T-helper 1 cell treated with Interleukin-12 subunit alpha and Interleukin-12 subunit beta and Interleukin-4 antibody, amounts not matched to agents 30 μg/mL and 1 μg/mL, for 36 hours (primary cell): ENCODE results near the gene SPATA19.

Experiments used
- H3K27ac Mint-ChIP-seq: one replicate; pipeline ENCODE4 v1.8.0; 2021; ENCODE audit warnings: mild to moderate bottlenecking, mixed read lengths
- H3K27me3 Mint-ChIP-seq: one replicate; pipeline ENCODE4 v1.8.0; 2021; ENCODE audit warnings: low read depth, mixed read lengths
- H3K36me3 Mint-ChIP-seq: one replicate; pipeline ENCODE4 v1.8.0; 2021; ENCODE audit warnings: low read depth, mixed read lengths
- H3K4me1 Mint-ChIP-seq: one replicate; pipeline ENCODE4 v1.8.0; 2021; ENCODE audit warnings: low read depth, mixed read lengths
- H3K4me3 Mint-ChIP-seq: one replicate; pipeline ENCODE4 v1.8.0; 2021; ENCODE audit warnings: mild to moderate bottlenecking, moderate library complexity, mixed read lengths
- H3K9me3 Mint-ChIP-seq: one replicate; pipeline ENCODE4 v1.8.0; 2021; ENCODE audit warnings: mixed read lengths

Gene SPATA19

DNA sequence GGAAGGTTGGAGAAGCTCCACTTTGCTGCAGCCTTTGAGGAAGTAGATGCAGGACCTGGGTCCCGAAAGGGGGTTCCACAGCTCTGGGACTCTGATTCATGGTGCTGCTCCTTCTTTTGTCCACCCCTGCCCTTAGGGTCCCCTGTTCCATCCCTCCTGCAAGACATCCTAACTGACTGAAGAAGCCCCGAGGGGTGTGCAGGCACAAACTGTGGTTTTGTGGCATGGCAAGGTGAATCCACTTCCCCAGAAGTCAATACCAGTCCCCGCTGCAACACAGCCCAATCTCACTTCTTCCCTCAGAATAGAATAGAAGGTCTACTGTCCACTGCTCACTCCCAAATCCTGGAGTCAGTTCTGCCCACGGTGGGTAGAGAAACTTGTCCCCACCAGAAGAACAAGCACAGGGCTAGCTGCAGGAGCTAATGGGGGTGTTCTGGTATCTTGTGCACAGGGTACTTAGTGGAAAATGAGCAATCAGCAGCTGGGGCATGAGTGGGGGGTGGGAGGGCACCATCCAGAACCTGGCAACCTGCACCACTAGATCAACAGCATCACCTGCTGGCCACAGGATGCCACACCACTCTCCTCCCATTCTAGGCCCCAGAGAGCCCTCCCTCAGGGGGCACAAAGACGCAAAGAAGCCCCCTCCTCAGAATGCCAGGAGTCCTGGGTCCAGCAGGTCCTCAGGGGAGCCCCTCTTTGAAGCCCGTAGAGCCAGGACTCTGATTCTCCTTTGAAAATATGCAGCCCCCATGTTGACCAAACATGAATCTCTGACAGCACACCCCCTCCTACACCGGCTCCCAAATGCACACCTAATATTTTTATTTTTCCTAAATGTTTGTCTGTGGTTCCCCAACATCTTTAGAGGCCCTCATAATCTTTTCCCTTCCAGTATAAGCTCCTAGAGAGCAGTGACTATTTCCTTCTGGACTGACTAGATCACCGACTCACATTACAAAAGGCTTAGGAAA lies 14.1 kb downstream of the SPATA19 start:
- no peaks in the 10 kb centered on the region for H3K36me3 Mint-ChIP-seq
- no peaks in the 10 kb centered on the region for H3K27me3 Mint-ChIP-seq
- H3K4me3 Mint-ChIP-seq, result no peak overlapping the region
- no peaks in the 10 kb centered on the region for H3K9me3 Mint-ChIP-seq
- H3K4me1 Mint-ChIP-seq, result peaks cover 4% of the 10 kb centered on the region
- H3K27ac Mint-ChIP-seq, result no peak overlapping the region

DNA sequence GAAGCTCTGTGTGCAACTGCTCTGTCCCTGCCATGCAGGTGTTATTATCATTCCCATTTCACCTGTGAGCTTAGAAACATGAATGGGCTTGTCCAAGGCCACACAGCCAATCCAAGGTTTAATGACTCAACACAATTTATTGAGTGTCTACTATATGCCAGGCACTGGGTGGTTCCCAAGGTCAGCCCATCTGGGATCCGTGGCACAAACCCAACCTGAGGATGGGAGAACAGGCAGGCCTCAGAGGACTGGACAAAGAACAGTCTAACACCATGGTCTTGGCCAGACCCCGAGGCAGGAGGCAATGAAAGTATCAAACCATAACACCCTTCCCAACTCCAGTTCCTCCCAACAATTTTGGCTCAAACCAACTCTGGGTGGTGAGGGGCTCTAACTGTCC lies 15.7 kb downstream of the SPATA19 start:
- H3K36me3 Mint-ChIP-seq, result no peaks in the 10 kb centered on the region
- H3K4me3 Mint-ChIP-seq, result no peak overlapping the region
- no peaks in the 10 kb centered on the region for H3K27me3 Mint-ChIP-seq
- no peak overlapping the region for H3K27ac Mint-ChIP-seq
- no peaks in the 10 kb centered on the region for H3K4me1 Mint-ChIP-seq
- no peaks in the 10 kb centered on the region for H3K9me3 Mint-ChIP-seq

DNA sequence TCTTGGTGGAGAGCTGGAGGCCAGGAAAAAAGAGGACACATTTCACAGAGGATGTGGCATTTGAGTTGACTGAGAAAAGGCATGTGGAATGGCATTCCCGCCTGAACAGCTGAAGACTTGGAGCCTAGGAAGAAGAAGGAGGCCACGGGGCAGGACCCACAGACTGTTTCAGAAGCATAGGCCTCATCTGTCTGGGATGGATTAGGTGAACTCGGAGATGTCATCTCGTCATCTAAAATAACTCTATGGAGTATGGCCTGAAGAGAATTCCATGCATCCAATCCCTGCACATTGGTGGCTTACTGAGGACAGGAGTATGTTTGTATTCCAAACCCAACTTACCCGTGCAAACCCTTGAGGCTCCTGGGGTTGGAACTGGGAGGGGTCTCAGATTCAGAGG lies 16.4 kb downstream of the SPATA19 start:
- Mint-ChIP-seq H3K4me1 (no peaks in the 10 kb centered on the region), H3K9me3 (no peaks in the 10 kb centered on the region), H3K27me3 (no peaks in the 10 kb centered on the region), H3K27ac (no peak overlapping the region), H3K36me3 (no peaks in the 10 kb centered on the region), H3K4me3 (no peak overlapping the region)

DNA sequence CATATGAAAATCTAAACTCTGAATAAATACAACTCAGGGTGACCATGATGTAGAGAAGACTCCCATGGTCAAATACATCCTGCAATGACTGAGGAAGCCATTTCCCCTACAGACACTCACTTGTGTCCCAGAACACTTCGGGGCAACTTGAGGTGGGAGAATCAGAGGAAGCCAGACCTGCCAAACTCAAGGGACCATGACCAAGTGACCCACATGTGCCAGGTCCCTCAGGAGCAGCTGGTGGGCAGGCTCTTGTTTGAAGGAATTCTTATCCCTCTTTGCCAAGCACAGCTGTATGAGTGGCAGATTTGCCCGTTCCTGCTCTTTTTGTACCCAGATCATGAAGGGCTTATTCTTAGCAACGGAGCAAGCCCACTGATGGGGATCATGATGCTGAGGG lies 17.8 kb downstream of the SPATA19 start:
- Mint-ChIP-seq H3K9me3 (no peaks in the 10 kb centered on the region), H3K4me3 (no peak overlapping the region), H3K36me3 (no peaks in the 10 kb centered on the region), H3K27me3 (no peaks in the 10 kb centered on the region), H3K27ac (no peak overlapping the region), H3K4me1 (no peaks in the 10 kb centered on the region)

DNA sequence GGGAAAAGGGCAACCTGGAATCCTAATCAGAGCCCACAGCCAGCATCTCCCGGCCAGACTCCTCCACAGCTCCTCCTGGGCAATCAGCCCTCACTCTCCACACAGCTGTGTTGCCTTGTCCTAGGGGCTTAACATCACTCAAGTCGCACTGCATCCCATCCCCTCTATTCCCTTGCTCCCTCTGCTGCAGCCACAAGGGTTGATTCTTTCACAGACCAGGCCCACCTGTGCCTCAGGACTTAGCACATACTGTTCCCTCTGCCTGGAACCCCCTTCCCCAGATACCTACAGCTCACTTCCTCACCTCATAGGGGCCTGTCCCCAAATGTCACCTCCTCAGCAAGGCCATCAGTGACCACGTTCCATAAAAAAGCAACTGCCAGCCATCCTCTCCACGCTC lies 18.4 kb downstream of the SPATA19 start:
- no peak overlapping the region for H3K4me3 Mint-ChIP-seq
- no peak overlapping the region for H3K27ac Mint-ChIP-seq
- H3K9me3 Mint-ChIP-seq, result no peaks in the 10 kb centered on the region
- H3K27me3 Mint-ChIP-seq, result no peaks in the 10 kb centered on the region
- no peaks in the 10 kb centered on the region for H3K36me3 Mint-ChIP-seq
- H3K4me1 Mint-ChIP-seq, result no peaks in the 10 kb centered on the region

DNA sequence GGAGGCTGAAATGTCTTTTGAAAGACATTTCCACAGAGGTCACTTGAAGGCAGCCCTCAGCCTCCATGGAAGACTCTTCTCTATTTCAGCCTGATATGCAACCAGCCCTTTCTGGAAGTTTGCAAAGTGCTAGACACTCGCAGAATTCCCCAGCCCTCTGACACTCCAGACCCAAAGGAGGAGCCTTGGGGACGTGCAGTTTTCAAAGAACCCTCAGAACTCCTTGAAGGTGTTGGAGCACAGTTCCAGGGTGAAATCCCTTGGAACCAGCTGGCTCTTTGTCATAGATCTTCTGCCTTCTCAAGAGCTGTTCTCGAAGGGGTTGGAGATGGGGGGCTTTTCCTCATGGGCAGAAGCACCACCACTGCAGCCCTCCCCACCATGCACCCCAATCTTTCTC lies 19.6 kb downstream of the SPATA19 start:
- Mint-ChIP-seq H3K27ac (no peak overlapping the region), H3K9me3 (no peaks in the 10 kb centered on the region), H3K36me3 (no peaks in the 10 kb centered on the region), H3K27me3 (no peaks in the 10 kb centered on the region), H3K4me1 (no peaks in the 10 kb centered on the region), H3K4me3 (no peak overlapping the region)

DNA sequence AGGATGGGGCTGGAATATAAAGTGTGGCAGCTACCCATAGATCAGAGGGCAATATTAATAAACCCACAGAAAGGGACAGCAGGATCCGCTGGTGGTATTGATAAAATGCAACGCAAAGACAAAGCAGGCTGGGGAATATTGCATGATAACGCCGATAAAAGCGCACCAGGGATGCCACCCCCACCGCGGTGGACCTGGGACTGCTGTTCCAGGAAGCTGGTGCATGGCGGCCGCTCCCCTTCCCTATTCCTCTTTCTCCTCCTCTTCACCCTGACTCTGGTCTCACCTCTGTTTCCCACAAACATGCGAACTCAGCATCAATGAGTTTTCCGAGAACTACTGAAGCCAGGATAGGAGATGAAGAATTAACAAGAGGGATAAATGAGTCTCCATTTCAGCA lies 20.2 kb downstream of the SPATA19 start:
- H3K9me3 Mint-ChIP-seq, result no peaks in the 10 kb centered on the region
- no peak overlapping the region for H3K4me3 Mint-ChIP-seq
- H3K36me3 Mint-ChIP-seq, result no peaks in the 10 kb centered on the region
- no peaks in the 10 kb centered on the region for H3K4me1 Mint-ChIP-seq
- H3K27ac Mint-ChIP-seq, result no peak overlapping the region
- no peaks in the 10 kb centered on the region for H3K27me3 Mint-ChIP-seq

DNA sequence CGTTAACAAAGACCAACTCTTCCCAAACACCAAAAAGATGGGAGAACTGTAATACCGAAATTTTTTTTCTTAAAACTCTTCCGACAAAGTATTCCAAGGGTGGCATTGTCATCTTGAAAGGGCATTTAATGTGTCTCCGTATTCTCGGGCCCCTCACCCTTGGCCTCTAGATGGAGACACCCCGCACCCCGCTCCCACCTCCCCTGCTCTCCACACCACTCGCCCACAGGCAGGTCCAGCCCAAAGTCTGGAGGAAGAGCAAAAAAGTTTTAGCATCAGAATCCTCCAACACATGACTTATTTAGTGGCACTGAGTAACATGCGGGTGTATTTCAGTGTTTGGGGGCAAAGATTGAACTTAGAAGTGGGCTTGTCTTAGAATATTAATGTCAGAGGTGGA lies 20.7 kb downstream of the SPATA19 start:
- Mint-ChIP-seq H3K27ac (no peak overlapping the region), H3K36me3 (no peaks in the 10 kb centered on the region), H3K4me3 (no peak overlapping the region), H3K9me3 (no peaks in the 10 kb centered on the region), H3K27me3 (no peaks in the 10 kb centered on the region), H3K4me1 (no peaks in the 10 kb centered on the region)

DNA sequence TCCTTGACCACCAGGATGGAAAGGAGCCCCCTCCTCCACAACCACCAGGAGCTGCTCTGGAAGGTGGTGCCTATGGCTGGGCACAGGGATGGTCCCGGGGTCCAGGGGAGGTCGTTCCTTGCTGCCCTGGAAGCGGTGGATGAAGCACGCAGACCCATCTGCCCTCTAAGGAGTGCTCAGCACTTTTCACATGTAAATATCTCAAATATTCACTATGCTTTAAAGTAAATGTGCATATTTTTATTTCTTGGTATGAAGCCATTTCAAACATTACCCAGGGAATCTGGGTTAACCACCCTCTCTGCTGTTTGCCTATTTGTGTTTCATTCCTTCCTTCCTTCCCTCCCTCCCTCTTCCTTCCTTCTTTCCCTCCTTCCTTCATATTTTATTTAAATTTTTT lies 21.7 kb downstream of the SPATA19 start:
- no peaks in the 10 kb centered on the region for H3K36me3 Mint-ChIP-seq
- H3K4me1 Mint-ChIP-seq, result no peaks in the 10 kb centered on the region
- no peaks in the 10 kb centered on the region for H3K9me3 Mint-ChIP-seq
- H3K4me3 Mint-ChIP-seq, result no peak overlapping the region
- H3K27me3 Mint-ChIP-seq, result no peaks in the 10 kb centered on the region
- H3K27ac Mint-ChIP-seq, result no peak overlapping the region

DNA sequence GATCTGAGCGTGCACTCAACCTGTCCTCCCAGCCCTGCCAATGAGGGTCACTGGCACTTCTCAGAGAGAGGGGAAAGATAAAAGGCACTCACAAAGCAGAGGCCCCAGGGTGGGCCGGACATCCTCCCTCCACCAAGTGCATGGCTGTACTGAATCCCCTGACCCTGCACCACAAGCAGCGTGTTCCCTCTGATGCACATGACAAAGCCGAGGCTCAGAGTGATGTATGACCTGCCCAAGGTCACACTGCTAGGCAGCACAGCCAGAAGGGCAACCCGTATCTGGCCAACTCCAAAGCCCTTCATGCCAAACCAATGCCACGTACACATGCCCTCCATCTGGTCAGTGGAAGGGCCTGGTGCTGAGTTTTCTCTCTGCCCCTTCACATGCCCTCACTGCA lies 22.1 kb downstream of the SPATA19 start:
- H3K27ac Mint-ChIP-seq, result no peak overlapping the region
- no peaks in the 10 kb centered on the region for H3K36me3 Mint-ChIP-seq
- H3K4me3 Mint-ChIP-seq, result no peak overlapping the region
- H3K27me3 Mint-ChIP-seq, result no peaks in the 10 kb centered on the region
- no peaks in the 10 kb centered on the region for H3K9me3 Mint-ChIP-seq
- no peaks in the 10 kb centered on the region for H3K4me1 Mint-ChIP-seq

DNA sequence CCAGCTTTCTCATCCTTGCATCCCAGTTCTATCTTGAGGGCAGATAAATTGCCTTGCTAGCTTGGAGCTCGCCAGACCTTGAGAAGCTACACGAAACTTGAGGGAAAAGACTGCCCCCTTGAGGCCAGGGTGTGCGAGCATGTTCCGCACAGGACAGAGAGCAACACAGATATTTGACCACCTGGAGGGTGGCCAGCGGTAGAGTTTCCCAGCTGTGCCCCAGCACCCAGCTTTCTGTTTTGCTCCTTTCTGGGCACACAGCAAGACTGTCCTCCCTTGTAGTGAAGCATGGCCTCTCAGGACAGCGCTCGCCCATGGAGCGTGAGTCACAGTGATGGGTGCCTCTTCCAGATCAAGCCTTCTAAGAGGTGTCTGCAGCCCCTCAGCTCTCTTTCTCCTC lies 23.5 kb downstream of the SPATA19 start:
- Mint-ChIP-seq H3K4me3 (no peak overlapping the region), H3K36me3 (no peaks in the 10 kb centered on the region), H3K4me1 (no peaks in the 10 kb centered on the region), H3K27ac (no peak overlapping the region), H3K9me3 (no peaks in the 10 kb centered on the region), H3K27me3 (no peaks in the 10 kb centered on the region)

DNA sequence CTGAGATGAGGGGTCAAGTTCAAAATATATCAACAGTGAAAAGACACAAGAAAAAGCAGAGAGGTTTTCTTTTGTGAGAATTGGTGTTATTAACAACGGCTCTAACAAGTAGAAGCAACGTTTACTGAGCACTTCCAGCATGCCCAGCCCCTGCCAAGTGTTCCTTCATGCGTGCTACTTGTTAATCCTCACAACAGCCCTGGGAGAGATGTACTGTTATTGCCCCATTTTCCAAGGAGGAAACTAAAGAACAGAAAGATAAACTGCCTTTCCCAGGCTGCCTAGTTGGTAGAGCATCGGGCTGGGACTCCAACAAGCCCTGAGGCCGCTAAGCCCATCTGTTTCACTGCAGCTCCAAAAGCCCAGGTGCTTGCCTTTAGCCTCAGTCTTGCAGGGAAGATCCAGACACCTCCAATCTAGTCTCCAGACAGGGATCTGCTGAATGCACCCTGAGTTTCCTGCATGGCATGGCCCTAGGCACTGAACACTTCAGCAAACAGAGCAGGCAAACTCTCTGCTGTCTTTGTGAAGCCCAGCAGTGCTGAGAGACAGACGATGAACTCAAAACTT lies 25.5 kb downstream of the SPATA19 start:
- Mint-ChIP-seq H3K27me3 (no peaks in the 10 kb centered on the region), H3K4me1 (no peaks in the 10 kb centered on the region), H3K36me3 (no peaks in the 10 kb centered on the region), H3K4me3 (no peak overlapping the region), H3K9me3 (no peaks in the 10 kb centered on the region), H3K27ac (no peak overlapping the region)

DNA sequence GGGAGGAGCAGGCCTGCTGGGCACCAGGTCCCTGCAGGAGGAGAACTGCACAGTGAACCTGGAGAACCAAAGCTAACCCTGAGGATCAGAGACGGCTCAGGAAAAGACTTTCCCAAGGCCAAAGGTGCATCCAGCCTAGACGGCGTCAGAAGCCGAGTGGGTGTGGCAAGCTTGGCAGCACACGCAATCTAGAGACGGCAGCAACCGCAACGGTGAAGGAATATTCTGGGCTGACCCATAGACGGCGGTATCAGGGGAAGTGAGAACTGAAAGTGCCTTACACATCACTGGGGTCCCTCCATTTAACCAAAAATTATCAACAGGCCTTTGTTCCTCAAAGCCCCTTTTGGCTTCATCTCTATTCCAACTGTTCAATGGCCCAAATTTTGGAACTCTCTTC lies 26.2 kb downstream of the SPATA19 start:
- H3K4me3 Mint-ChIP-seq, result no peak overlapping the region
- no peaks in the 10 kb centered on the region for H3K9me3 Mint-ChIP-seq
- no peaks in the 10 kb centered on the region for H3K36me3 Mint-ChIP-seq
- H3K4me1 Mint-ChIP-seq, result no peaks in the 10 kb centered on the region
- no peak overlapping the region for H3K27ac Mint-ChIP-seq
- no peaks in the 10 kb centered on the region for H3K27me3 Mint-ChIP-seq

DNA sequence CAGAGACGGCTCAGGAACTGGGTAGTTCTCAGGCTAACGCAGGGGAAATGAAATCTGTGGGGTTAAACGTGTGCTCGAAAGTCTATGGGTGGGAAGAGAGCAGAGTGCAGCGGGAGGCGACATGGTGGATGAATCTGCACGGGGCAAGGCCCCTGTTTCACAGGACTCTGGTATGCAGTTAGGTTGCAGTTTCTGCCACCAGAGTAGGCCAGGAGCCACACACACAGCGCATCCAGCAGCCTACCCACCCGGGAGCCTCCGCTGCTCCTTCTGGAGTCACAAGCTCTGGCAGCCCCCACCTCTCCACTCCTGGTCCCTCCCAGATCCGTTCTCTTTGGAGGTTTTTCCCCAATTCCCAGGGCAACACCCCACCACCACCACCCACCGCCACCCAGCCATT lies 27.0 kb downstream of the SPATA19 start:
- Mint-ChIP-seq H3K4me3 (no peak overlapping the region), H3K27me3 (no peaks in the 10 kb centered on the region), H3K27ac (no peak overlapping the region), H3K4me1 (no peaks in the 10 kb centered on the region), H3K36me3 (no peaks in the 10 kb centered on the region), H3K9me3 (no peaks in the 10 kb centered on the region)

DNA sequence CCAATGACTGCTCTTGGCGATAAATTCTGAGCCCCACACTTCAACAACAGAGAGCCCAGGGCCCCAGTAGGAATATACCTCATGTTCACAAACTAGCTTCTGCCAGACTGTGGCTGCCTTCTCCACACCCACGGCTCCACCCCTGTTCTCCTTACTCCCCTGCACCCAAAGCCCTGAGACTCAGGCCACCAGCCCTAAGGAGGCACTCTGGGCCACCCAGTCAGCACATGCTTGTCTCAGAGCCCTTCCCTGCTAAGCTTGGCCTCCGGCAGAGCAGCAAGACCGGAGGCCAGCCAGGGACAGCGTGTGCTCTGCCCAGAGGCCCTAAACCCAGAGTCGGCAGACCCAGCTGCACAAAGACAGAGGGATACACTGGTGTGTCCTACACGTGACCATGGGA lies 27.9 kb downstream of the SPATA19 start:
- Mint-ChIP-seq H3K4me3 (no peak overlapping the region), H3K9me3 (no peaks in the 10 kb centered on the region), H3K27ac (no peak overlapping the region), H3K36me3 (no peaks in the 10 kb centered on the region), H3K4me1 (no peaks in the 10 kb centered on the region), H3K27me3 (no peaks in the 10 kb centered on the region)
